ENCODE results near the gene TNK2. TPM values are rescaled to one million over a fixed set of nuclear protein-coding genes. Genes with fewer than 3 reads are reported as not detected.

TNK2 gene
- total and polyA plus RNA-seq, 2 of the 8 experiments (the other 6 are each of a cell fraction or from before 2014, with no cell fraction given), result 10.4 to 33.9 TPM

DNA sequence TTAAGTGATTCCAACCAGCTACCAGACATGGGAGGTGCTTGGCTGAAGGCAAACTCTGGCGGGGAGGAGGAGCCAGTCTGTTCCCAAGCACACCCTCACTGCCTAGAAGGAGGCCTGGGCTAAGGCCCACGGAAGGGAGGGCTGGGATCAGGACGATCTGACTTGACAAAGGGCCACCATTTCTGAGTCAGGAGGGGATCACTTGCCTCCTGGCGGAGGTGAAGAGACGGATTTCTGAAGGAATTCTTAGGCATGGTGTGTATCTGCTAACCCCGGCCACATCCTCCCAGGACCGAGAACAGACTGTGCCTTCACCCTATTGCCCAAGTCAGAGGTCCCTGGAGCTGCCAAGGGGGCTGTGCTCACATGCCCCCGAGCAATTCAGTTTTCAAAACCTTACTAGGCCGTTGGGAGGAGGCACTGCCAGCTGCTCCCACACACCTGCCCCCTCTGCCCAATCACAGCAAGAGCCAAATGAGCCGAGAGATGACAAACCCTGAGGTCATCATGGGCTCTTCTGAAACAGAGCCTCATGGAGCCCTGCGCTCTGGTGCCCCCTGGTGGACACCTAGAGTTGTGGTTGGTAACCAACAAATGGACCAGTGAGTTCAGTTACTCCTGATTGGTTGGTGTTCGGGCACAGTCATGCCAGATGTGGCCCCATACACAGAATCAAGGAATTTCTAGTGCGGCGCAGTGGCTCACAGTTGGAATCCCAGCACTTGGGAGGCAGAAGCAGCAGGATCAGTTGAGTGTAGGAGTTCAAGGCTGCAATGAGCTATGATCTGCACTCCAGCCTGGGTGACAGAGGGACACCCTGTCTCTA lies 6.5 kb upstream of the TNK2 start (continued):
- TF ChIP-seq, protein P1, sequence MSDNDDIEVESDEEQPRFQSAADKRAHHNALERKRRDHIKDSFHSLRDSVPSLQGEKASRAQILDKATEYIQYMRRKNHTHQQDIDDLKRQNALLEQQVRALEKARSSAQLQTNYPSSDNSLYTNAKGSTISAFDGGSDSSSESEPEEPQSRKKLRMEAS (IDR thresholded peaks at IDR 0.05), result peak; percentile 88
- TF ChIP-seq ZNF274 (IDR thresholded peaks at IDR 0.05; ENCODE audit: borderline replicate concordance, extremely low read depth, low read length) (no peak), MAFK (IDR thresholded peaks at IDR 0.05; ENCODE audit: low read depth, low read length) (no peak; the same call in 1 of the 2 replicates), YY1 (IDR thresholded peaks at IDR 0.05; ENCODE audit: low read depth, low read length) (peak; percentile 81), KDM5A (IDR thresholded peaks at IDR 0.05; ENCODE audit: low read length) (no peak), TBP (IDR thresholded peaks at IDR 0.05; ENCODE audit: low read depth, low read length) (peak; percentile 41), ATF2 (IDR thresholded peaks at IDR 0.05; ENCODE audit: low read length) (peak; percentile 97), RFX5 (IDR thresholded peaks at IDR 0.05; ENCODE audit: borderline replicate concordance, low read depth, low read length) (no peak; the same call in 1 of the 2 replicates), TEAD4 (IDR thresholded peaks at IDR 0.05; ENCODE audit: low read depth, low read length) (no peak; the same call in 1 of the 2 replicates), POLR2A (IDR thresholded peaks at IDR 0.05; ENCODE audit: control extremely low read depth in 1 of 2, low read depth in 2 of 2, low read length in 2 of 2) (peak in 1 of 2 experiments; percentile 70; a peak in 1 of 3 replicates), HDAC6 (IDR thresholded peaks at IDR 0.05; ENCODE audit: low read depth, low read length) (no peak), RXRA (IDR thresholded peaks at IDR 0.05; ENCODE audit: insufficient read depth, low read depth, low read length) (no peak), BRCA1 (IDR thresholded peaks at IDR 0.05; ENCODE audit: low read depth, low read length) (no peak), FOSL1 (IDR thresholded peaks at IDR 0.05; ENCODE audit: insufficient read depth, low read depth, low read length) (no peak), NRF1 (IDR thresholded peaks at IDR 0.05; ENCODE audit: low read depth, low read length) (no peak), BCL11A (IDR thresholded peaks at IDR 0.05; ENCODE audit: low read depth in 2 of 2, low read length in 2 of 2) (no peak), CBX8 (IDR thresholded peaks at IDR 0.05; ENCODE audit: borderline replicate concordance, low read depth, low read length) (no peak)
- TF ChIP-seq, protein P2, sequence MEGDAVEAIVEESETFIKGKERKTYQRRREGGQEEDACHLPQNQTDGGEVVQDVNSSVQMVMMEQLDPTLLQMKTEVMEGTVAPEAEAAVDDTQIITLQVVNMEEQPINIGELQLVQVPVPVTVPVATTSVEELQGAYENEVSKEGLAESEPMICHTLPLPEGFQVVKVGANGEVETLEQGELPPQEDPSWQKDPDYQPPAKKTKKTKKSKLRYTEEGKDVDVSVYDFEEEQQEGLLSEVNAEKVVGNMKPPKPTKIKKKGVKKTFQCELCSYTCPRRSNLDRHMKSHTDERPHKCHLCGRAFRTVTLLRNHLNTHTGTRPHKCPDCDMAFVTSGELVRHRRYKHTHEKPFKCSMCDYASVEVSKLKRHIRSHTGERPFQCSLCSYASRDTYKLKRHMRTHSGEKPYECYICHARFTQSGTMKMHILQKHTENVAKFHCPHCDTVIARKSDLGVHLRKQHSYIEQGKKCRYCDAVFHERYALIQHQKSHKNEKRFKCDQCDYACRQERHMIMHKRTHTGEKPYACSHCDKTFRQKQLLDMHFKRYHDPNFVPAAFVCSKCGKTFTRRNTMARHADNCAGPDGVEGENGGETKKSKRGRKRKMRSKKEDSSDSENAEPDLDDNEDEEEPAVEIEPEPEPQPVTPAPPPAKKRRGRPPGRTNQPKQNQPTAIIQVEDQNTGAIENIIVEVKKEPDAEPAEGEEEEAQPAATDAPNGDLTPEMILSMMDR (IDR thresholded peaks at IDR 0.05; ENCODE audit: control extremely low read depth in 1 of 3, insufficient read depth in 1 of 3, low read depth in 1 of 3, low read length in 3 of 3), result peak in 2 of 3 experiments; percentile 93 to 99; a peak in 3 of 4 replicates
- TF ChIP-seq, protein P3, sequence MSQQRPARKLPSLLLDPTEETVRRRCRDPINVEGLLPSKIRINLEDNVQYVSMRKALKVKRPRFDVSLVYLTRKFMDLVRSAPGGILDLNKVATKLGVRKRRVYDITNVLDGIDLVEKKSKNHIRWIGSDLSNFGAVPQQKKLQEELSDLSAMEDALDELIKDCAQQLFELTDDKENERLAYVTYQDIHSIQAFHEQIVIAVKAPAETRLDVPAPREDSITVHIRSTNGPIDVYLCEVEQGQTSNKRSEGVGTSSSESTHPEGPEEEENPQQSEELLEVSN (IDR thresholded peaks at IDR 0.05), result no peak
